DOHH2 (cell line): Measurements from ENCODE around the gene UBE2D3.

Source experiments
- CTCF ChIP-seq: fragments of 200-600 bp; sonication (generic); IDR thresholded peaks from one replicate; pipeline ENCODE4 v1.5.1; 2014; ENCODE audit warnings: antibody characterized with exemption, mild to moderate bottlenecking, low read depth, low read length; ENCODE audit not compliant: poor library complexity, severe bottlenecking
- EZH2phosphoT487 ChIP-seq: fragments of 200-600 bp; sonication (generic); IDR thresholded peaks from 2 replicates; pipeline ENCODE4 v1.6.1; 2017; ENCODE audit warnings: borderline replicate concordance, mild to moderate bottlenecking, antibody characterized with exemption, low read length, moderate library complexity, mixed read lengths

- no peak for TF ChIP-seq CTCF
- no peak for TF ChIP-seq EZH2phosphoT487
Observed at GRCh38 chr4:102808009-102808408, 19.3 kb downstream of the UBE2D3 start.
